Muscle layer of duodenum (tissue), 2 donors: ENCODE results near the gene DUS2.
"Not testable (repeated sequence)": the region's sequence is repeated elsewhere in the genome, so short reads cannot be mapped to it uniquely, and the experiment has no call there.

Source experiments
- H3K27ac ChIP-seq: one replicate; pipeline ENCODE4 v1.7.0; 2013; ENCODE audit warnings: mild to moderate bottlenecking, low read length
- H3K27me3 ChIP-seq: one replicate; pipeline ENCODE4 v1.7.0; 2013; ENCODE audit warnings: low read depth, mild to moderate bottlenecking, control low read depth, low read length
- H3K36me3 ChIP-seq, 2 donors: one replicate each; pipeline ENCODE4 v1.7.0; 2013; ENCODE audit warnings: low read length in 2 of 2, control low read depth in 1 of 2, mild to moderate bottlenecking in 1 of 2; ENCODE audit not compliant: insufficient read depth in 2 of 2, control insufficient read depth in 1 of 2
- H3K4me1 ChIP-seq, 2 donors: one replicate each; pipeline ENCODE4 v1.7.0; 2013; ENCODE audit warnings: low read length in 2 of 2, mild to moderate bottlenecking in 2 of 2, control low read depth in 1 of 2, moderate library complexity in 1 of 2; ENCODE audit not compliant: insufficient read depth in 2 of 2, control insufficient read depth in 1 of 2
- H3K4me3 ChIP-seq, 2 donors: one replicate each; pipeline ENCODE4 v1.7.0; 2013; ENCODE audit warnings: low read length in 2 of 2, low read depth in 1 of 2, mild to moderate bottlenecking in 1 of 2
- H3K9me3 ChIP-seq, 2 donors: one replicate each; pipeline ENCODE4 v1.7.0; 2013; ENCODE audit warnings: low read length in 2 of 2, control low read depth in 1 of 2, mild to moderate bottlenecking in 1 of 2; ENCODE audit not compliant: control insufficient read depth in 1 of 2
- donor health status: healthy.

DUS2 gene

GRCh38 chr16:68088130-68088972 is 65.3 kb downstream of the DUS2 start:
- Histone ChIP-seq H3K4me1 (peaks cover 21 to 44% of the 10 kb centered on the region in 2 donors), H3K9me3 (no peaks in the 10 kb centered on the region), H3K27ac (no peak overlapping the region), H3K27me3 (no peaks in the 10 kb centered on the region), H3K36me3 (no peaks in the 10 kb centered on the region), H3K4me3 (no peak overlapping the region)

DNA sequence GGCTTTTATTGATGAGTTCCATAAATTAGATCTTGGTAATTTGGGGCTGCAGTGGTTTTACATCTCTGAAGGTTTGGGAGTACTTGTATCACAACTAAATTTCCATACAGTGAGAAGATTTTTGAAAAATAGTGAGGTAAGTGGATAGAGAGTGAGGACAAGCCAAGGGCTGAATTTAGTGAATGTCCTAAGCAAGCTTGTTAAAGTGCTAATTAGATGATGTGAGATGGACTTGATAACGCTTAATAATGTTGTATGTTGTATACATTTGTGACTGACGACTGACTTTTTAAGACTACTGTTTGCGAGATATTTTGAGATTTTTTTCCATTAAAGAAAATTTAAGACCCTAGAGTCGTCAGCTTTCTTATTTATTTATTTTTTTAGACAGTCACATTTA is 66.0 kb downstream of the DUS2 start:
- no peaks in the 10 kb centered on the region for H3K27me3 ChIP-seq
- H3K4me1 ChIP-seq: peaks cover 14 to 44% of the 10 kb centered on the region in 2 donors
- no peaks in the 10 kb centered on the region for H3K36me3 ChIP-seq
- no peak overlapping the region for H3K4me3 ChIP-seq
- H3K9me3 ChIP-seq: no peaks in the 10 kb centered on the region
- no peak overlapping the region for H3K27ac ChIP-seq

- Histone ChIP-seq H3K27ac (no peak overlapping the region), H3K36me3 (no peaks in the 10 kb centered on the region), H3K4me1 (peaks cover 12 to 40% of the 10 kb centered on the region in 2 donors), H3K27me3 (no peaks in the 10 kb centered on the region), H3K4me3 (no peak overlapping the region), H3K9me3 (no peaks in the 10 kb centered on the region)
Observed at GRCh38 chr16:68090130-68090529, 67.0 kb downstream of the DUS2 start.

GRCh38 chr16:68090533-68090932 is 67.4 kb downstream of the DUS2 start:
- Histone ChIP-seq H3K27me3 (no peaks in the 10 kb centered on the region), H3K4me1 (peaks cover 12 to 43% of the 10 kb centered on the region in 2 donors), H3K9me3 (no peaks in the 10 kb centered on the region), H3K27ac (no peak overlapping the region), H3K36me3 (no peaks in the 10 kb centered on the region), H3K4me3 (no peak overlapping the region)

DNA sequence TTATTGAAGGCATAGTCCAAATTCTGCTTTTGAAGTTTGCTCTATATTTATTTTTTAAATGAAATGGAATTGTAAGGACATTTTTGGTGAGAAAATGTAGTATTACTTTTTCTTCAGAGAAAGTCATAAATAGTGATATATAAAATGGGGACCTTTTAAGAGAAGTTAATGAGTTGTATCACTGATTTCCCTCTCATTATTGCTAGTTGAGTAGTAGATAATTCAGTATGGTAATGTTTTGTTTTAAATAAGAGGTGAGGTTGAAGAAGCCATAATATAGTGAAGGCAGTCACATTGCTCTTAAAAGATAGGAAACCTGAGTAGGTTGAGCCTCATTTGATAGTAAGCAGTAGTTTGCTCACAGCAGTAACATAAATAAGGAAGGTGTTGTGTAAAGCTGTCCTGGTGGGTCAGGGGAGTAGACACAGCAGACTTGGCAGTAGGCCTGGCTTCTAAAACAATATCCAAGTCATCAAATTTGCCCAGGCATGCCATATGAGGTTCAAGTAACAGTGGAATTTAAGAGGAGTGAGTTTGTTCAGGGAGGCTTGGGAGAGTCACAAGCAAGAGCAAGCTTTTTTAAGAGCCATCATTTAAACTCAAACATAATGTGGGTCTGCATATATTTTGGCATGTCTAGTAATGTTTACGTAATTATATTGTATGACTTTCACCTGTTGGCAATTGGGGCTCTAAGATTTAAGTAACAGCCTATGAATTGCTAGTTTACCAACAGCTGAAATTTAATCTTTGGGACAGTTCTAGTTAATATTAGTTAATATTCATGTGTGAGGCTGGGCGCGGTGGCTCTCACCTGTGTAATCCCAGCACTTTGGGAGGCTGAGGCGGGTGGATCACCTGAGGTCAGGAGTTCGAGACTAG is 68.5 kb downstream of the DUS2 start:
- Histone ChIP-seq H3K27ac (no peak overlapping the region), H3K27me3 (no peaks in the 10 kb centered on the region), H3K9me3 (no peaks in the 10 kb centered on the region), H3K4me3 (no peak overlapping the region), H3K36me3 (no peaks in the 10 kb centered on the region), H3K4me1 (peaks cover 12 to 41% of the 10 kb centered on the region in 2 donors)

DNA sequence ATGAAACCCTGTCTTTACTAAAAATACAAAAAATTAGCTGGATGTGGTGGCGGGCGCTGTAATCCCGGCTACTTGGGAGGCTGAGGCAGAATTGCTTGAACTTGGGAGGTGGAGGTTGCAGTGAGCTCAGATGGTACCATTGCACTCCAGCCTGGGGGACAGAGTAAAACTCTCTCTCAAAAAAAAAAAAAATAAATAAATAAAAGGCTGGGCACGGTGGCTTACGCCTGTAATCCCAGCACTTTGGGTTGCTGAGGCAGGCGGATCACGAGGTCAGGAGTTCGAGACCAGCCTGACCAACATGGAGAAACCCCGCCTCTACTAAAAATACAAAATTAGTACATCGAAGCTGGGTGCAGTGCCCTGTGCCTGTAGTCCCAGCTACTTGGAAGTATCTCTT is 69.2 kb downstream of the DUS2 start:
- not testable (repeated sequence) for H3K27ac ChIP-seq, H3K27me3 ChIP-seq, H3K4me3 ChIP-seq, H3K9me3 ChIP-seq, H3K36me3 ChIP-seq
- peaks cover 12 to 34% of the 10 kb centered on the region in 2 donors for H3K4me1 ChIP-seq

GRCh38 chr16:68093816-68094613 is 70.9 kb downstream of the DUS2 start:
- H3K4me3 ChIP-seq: no peak overlapping the region
- peaks cover 10 to 28% of the 10 kb centered on the region in 2 donors for H3K4me1 ChIP-seq
- no peaks in the 10 kb centered on the region for H3K36me3 ChIP-seq
- no peaks in the 10 kb centered on the region for H3K9me3 ChIP-seq
- no peak overlapping the region for H3K27ac ChIP-seq
- no peaks in the 10 kb centered on the region for H3K27me3 ChIP-seq

DNA sequence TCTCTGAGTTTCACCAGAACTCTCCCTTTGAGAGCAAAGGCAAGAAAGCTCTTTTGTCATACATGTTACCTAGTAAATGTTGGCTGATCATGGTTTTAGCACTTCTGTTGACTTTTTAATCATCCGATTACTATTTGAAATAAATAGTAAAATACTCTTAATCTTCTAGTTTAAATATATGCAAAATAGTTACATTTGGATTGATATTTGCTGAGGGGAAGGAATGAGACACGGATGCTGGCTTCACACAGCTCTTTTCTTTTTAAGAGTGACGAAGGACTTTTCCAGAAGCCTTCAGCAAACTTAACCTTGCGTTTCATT is 71.5 kb downstream of the DUS2 start:
- no peak overlapping the region for H3K4me3 ChIP-seq
- H3K4me1 ChIP-seq: peaks cover 9 to 28% of the 10 kb centered on the region in 2 donors
- H3K27ac ChIP-seq: no peak overlapping the region
- H3K27me3 ChIP-seq: no peaks in the 10 kb centered on the region
- no peaks in the 10 kb centered on the region for H3K9me3 ChIP-seq
- H3K36me3 ChIP-seq: no peaks in the 10 kb centered on the region

DNA sequence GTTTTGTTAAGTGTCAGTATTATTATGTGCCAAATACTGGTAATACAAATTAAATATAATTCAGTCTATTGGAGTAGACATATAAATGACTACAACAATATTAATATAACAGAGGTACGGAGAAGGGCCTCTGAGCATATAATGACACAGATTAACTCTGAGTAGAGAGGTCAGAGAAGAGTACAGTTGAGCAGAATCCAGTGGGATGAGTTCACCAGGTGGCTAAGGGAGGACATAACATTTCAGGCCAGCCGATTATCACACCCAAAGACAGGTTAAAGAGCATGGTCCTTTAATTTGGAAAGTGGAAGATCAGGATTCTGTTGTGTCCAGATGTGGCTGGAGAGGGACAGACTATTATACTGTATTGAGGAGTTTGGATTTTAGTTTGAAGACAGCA is 73.4 kb downstream of the DUS2 start:
- Histone ChIP-seq H3K27me3 (no peaks in the 10 kb centered on the region), H3K4me3 (no peak overlapping the region), H3K36me3 (no peaks in the 10 kb centered on the region), H3K27ac (no peak overlapping the region), H3K9me3 (no peaks in the 10 kb centered on the region), H3K4me1 (peaks cover 0 to 19% of the 10 kb centered on the region in 2 donors)

GRCh38 chr16:68097088-68097487 is 74.0 kb downstream of the DUS2 start:
- H3K4me1 ChIP-seq: peaks cover 0 to 13% of the 10 kb centered on the region in 2 donors
- no peaks in the 10 kb centered on the region for H3K27me3 ChIP-seq
- no peak overlapping the region for H3K27ac ChIP-seq
- H3K4me3 ChIP-seq: no peak overlapping the region
- H3K36me3 ChIP-seq: no peaks in the 10 kb centered on the region
- H3K9me3 ChIP-seq: no peaks in the 10 kb centered on the region

DNA sequence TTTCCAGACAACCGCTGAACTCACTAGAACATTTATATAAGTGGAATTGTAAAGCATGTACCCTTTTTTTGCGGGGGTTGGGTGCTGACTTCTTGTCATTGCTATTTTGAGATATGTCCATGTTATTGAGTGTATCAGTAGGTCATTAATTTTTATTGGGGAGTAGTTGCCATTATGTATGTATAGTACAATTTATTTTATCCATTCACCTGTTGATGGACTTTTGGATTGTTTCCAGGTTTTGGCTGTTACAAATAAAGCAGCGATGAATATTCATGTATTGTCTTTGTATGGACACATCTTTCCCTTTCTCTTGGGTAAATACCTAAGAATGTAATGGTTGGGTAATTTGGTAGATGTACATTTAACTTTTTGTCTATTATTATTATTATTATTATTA is 74.8 kb downstream of the DUS2 start:
- Histone ChIP-seq H3K27ac (no peak overlapping the region), H3K9me3 (no peaks in the 10 kb centered on the region), H3K27me3 (no peaks in the 10 kb centered on the region), H3K4me1 (peaks cover 0 to 11% of the 10 kb centered on the region in 2 donors), H3K36me3 (no peaks in the 10 kb centered on the region), H3K4me3 (no peak overlapping the region)
